ENCODE measurements around the gene ADGRF4. TPM values are rescaled to one million over a fixed set of nuclear protein-coding genes. Genes with fewer than 3 reads are reported as not detected.

The ADGRF4 gene
- total RNA-seq, 1 experiment from 2014 or later: not detected

DNA sequence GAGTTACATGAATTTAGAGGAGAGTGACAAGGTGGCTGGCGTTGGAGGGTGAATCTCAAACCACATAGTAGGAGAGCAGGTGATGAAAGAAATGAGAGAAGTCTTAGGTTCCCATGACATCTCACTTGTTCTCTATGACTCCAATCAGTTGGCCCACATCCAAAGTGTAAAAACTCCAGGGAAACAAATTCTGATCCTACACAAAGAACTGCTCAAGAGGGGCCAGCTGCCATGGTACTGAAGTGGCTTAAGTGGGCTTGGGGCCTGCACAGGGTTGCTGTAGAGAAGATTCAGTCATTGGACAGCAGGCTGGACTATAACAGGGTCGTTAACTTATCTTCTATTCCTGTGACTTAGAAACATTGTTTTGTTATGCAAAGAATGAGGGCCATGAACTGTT, 7.6 kb upstream of the ADGRF4 start:
- no peak overlapping the region for H2BK15ac ChIP-seq (ENCODE audit: low read depth, low read length)
- H3T11ph ChIP-seq (ENCODE audit: low read length): no peak overlapping the region
- no peak overlapping the region for H4K5ac ChIP-seq (ENCODE audit: insufficient read length, low read depth, low read length)
- H3K4ac ChIP-seq (ENCODE audit: low read depth, low read length): no peak overlapping the region
- H3K27me3 ChIP-seq (ENCODE audit: insufficient read depth, low read length): no peaks in the 10 kb centered on the region
- H3K4me1 ChIP-seq (ENCODE audit: insufficient read depth, low read length): no peaks in the 10 kb centered on the region
- H4K20me1 ChIP-seq (ENCODE audit: control insufficient read depth, insufficient read depth, insufficient read length): no peaks in the 10 kb centered on the region
- no peak overlapping the region for H3K4me2 ChIP-seq (ENCODE audit: insufficient read depth, insufficient read length, low read length)
- H4K91ac ChIP-seq (ENCODE audit: insufficient read length, low read depth, low read length): no peak overlapping the region
- no peaks in the 10 kb centered on the region for H3K23me2 ChIP-seq (ENCODE audit: insufficient read length, low read depth, low read length, poor library complexity, severe bottlenecking)
- no CpG with 5 or more reads among the region's 2 CpGs for WGBS (ENCODE audit: extremely low coverage, insufficient read length, low lambda C conversion rate)
- H3K18ac ChIP-seq (ENCODE audit: insufficient read length, low read depth, low read length): no peak overlapping the region
- no peaks in the 10 kb centered on the region for H3K36me3 Mint-ChIP-seq (ENCODE audit: insufficient read depth in 1 of 3, low read depth in 3 of 3)
- H2BK5ac ChIP-seq (ENCODE audit: insufficient read length, low read length): no peak overlapping the region
- no peaks in the 10 kb centered on the region for H3K27me3 Mint-ChIP-seq (ENCODE audit: low read depth)
- no peak overlapping the region for H3K4me3 Mint-ChIP-seq
- H2BK120ac ChIP-seq (ENCODE audit: low read depth, low read length, poor library complexity, severe bottlenecking): no peak overlapping the region
- H3K79me2 ChIP-seq (ENCODE audit: insufficient read depth, low read length): no peaks in the 10 kb centered on the region
- no peak overlapping the region for H2AFZ ChIP-seq (ENCODE audit: low read length)
- no peaks in the 10 kb centered on the region; a peak in 1 of 5 replicates for H3K9me3 Mint-ChIP-seq
- H2BK12ac ChIP-seq (ENCODE audit: insufficient read length, low read depth, low read length): no peak overlapping the region
- H3K27ac ChIP-seq (ENCODE audit: insufficient read length, low read depth, low read length): no peak overlapping the region
- H3K9me3 ChIP-seq (ENCODE audit: control insufficient read depth, low read depth, low read length): no peaks in the 10 kb centered on the region
- H4K8ac ChIP-seq (replicated peaks; ENCODE audit: insufficient read length, low read depth, low read length): no peak overlapping the region
- no peaks in the 10 kb centered on the region for H3K4me1 Mint-ChIP-seq
- no peak overlapping the region for H3K56ac ChIP-seq (ENCODE audit: insufficient read length, low read depth, low read length)
- DNase-seq: no peak
- no peak overlapping the region for H3K14ac ChIP-seq (ENCODE audit: insufficient read depth, low read length)
- TF ChIP-seq, protein P1, sequence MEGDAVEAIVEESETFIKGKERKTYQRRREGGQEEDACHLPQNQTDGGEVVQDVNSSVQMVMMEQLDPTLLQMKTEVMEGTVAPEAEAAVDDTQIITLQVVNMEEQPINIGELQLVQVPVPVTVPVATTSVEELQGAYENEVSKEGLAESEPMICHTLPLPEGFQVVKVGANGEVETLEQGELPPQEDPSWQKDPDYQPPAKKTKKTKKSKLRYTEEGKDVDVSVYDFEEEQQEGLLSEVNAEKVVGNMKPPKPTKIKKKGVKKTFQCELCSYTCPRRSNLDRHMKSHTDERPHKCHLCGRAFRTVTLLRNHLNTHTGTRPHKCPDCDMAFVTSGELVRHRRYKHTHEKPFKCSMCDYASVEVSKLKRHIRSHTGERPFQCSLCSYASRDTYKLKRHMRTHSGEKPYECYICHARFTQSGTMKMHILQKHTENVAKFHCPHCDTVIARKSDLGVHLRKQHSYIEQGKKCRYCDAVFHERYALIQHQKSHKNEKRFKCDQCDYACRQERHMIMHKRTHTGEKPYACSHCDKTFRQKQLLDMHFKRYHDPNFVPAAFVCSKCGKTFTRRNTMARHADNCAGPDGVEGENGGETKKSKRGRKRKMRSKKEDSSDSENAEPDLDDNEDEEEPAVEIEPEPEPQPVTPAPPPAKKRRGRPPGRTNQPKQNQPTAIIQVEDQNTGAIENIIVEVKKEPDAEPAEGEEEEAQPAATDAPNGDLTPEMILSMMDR (conservative IDR thresholded peaks at IDR 0.05): no peak
- H3K23ac ChIP-seq (ENCODE audit: insufficient read length, low read depth, low read length): no peak overlapping the region
- no peak overlapping the region for H2AK5ac ChIP-seq (ENCODE audit: insufficient read length, low read length)
- H2BK20ac ChIP-seq (ENCODE audit: low read depth, low read length, poor library complexity, severe bottlenecking): no peak overlapping the region
- H3K9ac ChIP-seq (ENCODE audit: extremely low read depth, insufficient read length, low read length): no peak overlapping the region
- no peaks in the 10 kb centered on the region for H3K79me1 ChIP-seq (ENCODE audit: insufficient read depth, low read depth, low read length, poor library complexity, severe bottlenecking)
- no peak overlapping the region for H3K27ac Mint-ChIP-seq

Data from H9 (cell line).